Type B pancreatic cell (in vitro differentiated cells): ENCODE measurements around the gene CSAD. TPM values are rescaled to one million over a fixed set of nuclear protein-coding genes. Genes with fewer than 3 reads are reported as not detected.
A peak's percentile ranks its signal among the peaks of the same experiment; 100 is the strongest.

Source experiments
- DNase-seq: peaks from one replicate; pipeline ENCODE4 v3.0.0; 2021; ENCODE audit warnings: mixed read lengths; ENCODE audit not compliant: unreplicated experiment; ENCODE audit errors: extremely low spot score
- H3K27ac Mint-ChIP-seq: 2 replicates; pipeline ENCODE4 v1.8.0; 2021; ENCODE audit warnings: mild to moderate bottlenecking, mixed read lengths
- H3K27me3 Mint-ChIP-seq: 2 replicates; pipeline ENCODE4 v1.8.0; 2021; ENCODE audit warnings: mixed read lengths
- H3K36me3 Mint-ChIP-seq: 2 replicates; pipeline ENCODE4 v1.8.0; 2021; ENCODE audit warnings: mixed read lengths
- H3K4me1 Mint-ChIP-seq: one replicate; pipeline ENCODE4 v1.8.0; 2021; ENCODE audit warnings: mixed read lengths; ENCODE audit not compliant: unreplicated experiment
- H3K4me3 Mint-ChIP-seq: 2 replicates; pipeline ENCODE4 v1.8.0; 2021; ENCODE audit warnings: mild to moderate bottlenecking, mixed read lengths
- H3K9me3 Mint-ChIP-seq: 2 replicates; pipeline ENCODE4 v1.8.0; 2021; ENCODE audit warnings: mixed read lengths
- total RNA-seq: library from RNA; stranded (reverse); gene quantifications from 2 replicates; pipeline ENCODE4 v1.2.1, GENCODE V29; 2021; ENCODE audit warnings: low replicate concordance
- TF ChIP-seq, protein P1 (sequence below): fragments of 200-600 bp; sonication (generic); conservative IDR thresholded peaks from 2 replicates; pipeline ENCODE4 v1.5.0; 2021; ENCODE audit warnings: antibody characterized with exemption, mild to moderate bottlenecking

The CSAD gene
- total RNA-seq, 1 donor from 2014 or later, result 49.3 TPM

DNA sequence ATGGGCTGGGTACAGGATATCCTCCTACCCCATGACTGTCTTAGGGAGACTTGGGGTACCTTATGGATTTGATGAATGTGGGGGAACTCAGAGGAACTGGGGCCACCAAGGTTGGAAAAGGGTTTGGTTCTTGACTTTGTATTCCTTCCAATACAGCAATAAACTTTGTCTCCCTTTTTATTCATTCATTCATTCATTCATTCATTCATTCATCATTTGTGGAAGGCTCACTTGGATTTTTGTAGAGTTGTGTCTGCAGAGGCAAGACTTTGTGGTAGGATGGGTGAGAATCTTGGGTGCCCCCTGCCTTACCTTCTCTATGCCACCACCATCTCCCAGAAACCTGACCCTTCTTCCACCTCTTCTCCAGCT, 56.4 kb downstream of the CSAD start:
- peaks cover 5% of the 10 kb centered on the region for H3K4me1 Mint-ChIP-seq
- DNase-seq, result no peak
- no peaks in the 10 kb centered on the region for H3K36me3 Mint-ChIP-seq
- H3K27ac Mint-ChIP-seq, result no peak overlapping the region
- peaks cover 6% of the 10 kb centered on the region for H3K27me3 Mint-ChIP-seq
- no peaks in the 10 kb centered on the region for H3K9me3 Mint-ChIP-seq
- H3K4me3 Mint-ChIP-seq, result no peak overlapping the region
- TF ChIP-seq, protein P1, sequence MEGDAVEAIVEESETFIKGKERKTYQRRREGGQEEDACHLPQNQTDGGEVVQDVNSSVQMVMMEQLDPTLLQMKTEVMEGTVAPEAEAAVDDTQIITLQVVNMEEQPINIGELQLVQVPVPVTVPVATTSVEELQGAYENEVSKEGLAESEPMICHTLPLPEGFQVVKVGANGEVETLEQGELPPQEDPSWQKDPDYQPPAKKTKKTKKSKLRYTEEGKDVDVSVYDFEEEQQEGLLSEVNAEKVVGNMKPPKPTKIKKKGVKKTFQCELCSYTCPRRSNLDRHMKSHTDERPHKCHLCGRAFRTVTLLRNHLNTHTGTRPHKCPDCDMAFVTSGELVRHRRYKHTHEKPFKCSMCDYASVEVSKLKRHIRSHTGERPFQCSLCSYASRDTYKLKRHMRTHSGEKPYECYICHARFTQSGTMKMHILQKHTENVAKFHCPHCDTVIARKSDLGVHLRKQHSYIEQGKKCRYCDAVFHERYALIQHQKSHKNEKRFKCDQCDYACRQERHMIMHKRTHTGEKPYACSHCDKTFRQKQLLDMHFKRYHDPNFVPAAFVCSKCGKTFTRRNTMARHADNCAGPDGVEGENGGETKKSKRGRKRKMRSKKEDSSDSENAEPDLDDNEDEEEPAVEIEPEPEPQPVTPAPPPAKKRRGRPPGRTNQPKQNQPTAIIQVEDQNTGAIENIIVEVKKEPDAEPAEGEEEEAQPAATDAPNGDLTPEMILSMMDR, result no peak

DNA sequence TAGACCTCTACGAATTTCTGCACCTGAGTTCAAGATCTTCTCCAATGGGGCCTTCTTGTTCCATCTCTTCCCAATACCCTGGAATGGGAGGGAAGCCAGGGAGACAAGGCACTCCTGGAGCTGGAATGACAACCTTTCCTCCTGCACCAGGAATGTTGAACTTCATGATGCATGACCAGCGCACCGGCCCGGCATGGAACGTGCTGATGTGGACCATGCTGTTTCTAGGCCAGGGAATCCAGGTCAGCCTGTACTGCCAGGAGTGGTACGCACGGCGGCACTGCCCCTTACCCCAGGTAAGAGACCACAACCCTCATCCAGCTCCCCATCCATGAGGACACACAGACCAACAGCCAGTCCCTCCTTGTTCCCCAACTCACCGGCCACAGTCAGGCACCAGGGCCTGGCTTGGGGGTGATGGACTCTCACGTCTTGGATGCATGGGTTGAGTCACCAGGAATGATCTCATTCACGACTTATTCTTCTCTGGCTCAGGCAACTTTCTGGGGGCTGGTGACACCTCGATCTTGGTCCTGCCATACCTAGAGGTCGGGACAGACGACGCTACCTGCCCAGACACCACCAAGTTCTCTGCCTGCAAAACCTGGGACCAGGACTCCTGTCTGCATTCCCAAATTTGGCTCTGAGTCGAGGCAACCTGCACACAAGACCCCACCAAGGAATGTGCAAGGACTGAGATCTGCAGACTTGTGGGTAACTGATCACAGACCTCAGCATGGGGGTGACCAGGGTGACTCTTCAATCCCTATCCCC, 57.0 kb downstream of the CSAD start:
- Mint-ChIP-seq H3K36me3 (no peaks in the 10 kb centered on the region), H3K4me3 (no peak overlapping the region), H3K4me1 (peaks cover 5% of the 10 kb centered on the region), H3K27me3 (peaks cover 4% of the 10 kb centered on the region), H3K27ac (no peak overlapping the region), H3K9me3 (no peaks in the 10 kb centered on the region)
- TF ChIP-seq, protein P1, result no peak
- peak; percentile 63 for DNase-seq

DNA sequence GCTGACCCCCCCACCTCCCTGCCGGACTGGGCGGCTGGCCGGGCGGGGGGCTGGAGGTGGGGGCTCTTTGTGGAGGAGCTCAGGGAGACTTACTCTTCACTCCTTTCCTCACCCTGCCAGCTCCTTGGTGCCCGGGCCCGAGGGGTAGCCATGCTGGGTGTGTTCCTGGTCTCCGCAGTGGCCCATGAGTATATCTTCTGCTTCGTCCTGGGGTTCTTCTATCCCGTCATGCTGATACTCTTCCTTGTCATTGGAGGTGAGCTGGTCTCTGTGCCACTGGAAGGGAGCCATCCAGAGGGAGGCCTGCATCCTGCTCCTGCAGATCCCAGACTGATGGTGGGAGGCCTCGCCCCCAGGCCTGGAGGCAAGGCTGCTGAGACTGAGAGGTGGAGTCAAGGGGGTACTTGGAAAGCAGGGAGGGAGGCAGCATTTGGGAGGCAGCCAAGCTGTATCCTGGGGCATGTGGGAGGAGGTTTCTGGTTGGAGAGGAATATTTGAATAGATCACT, 57.7 kb downstream of the CSAD start:
- TF ChIP-seq, protein P1, result no peak
- DNase-seq, result peak; percentile 65
- no peak overlapping the region for H3K27ac Mint-ChIP-seq
- H3K4me3 Mint-ChIP-seq, result peak overlapping the region; percentile 73
- H3K9me3 Mint-ChIP-seq, result no peaks in the 10 kb centered on the region
- no peaks in the 10 kb centered on the region for H3K36me3 Mint-ChIP-seq
- H3K27me3 Mint-ChIP-seq, result peaks cover 7% of the 10 kb centered on the region
- peaks cover 5% of the 10 kb centered on the region for H3K4me1 Mint-ChIP-seq

DNA sequence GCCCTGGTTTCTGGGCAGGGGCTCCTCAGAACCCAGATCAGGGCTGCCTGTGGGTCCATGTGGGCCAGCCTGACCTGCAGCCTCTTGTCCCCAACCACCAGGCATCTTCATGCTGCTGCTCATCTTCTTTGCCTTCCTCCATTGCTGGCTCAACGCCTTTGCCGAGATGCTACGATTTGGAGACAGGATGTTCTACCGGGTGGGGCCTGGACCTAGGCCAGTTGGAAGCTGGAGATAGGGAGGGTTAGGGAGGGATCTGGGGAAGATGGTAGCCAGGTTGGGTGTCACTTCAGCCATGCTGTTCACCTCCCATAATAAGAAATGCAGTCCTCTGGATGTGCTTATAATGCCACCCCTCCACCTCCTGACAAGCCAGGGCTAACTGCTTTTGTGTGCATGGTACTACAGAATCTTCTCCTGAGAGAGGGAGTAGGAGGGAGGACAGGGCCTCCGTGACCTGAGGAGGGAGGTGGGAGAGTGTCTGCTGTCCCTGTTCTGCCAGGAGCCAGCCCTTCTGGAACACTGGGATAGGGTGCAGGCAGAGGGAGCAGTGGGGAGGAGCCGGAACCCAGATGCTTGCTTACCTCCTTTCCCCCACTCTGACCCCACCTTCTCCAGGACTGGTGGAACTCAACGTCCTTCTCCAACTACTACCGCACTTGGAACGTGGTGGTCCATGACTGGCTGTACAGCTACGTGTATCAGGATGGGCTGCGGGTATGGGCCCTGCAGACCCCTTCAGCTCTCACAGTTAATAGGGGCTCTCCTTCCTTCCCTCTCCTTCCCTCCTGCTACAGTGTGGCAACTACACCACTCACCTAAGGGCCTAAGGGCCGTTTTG, 59.8 kb downstream of the CSAD start:
- TF ChIP-seq, protein P1, result no peak
- H3K4me1 Mint-ChIP-seq, result peaks cover 5% of the 10 kb centered on the region
- no peaks in the 10 kb centered on the region for H3K9me3 Mint-ChIP-seq
- no peak overlapping the region for H3K27ac Mint-ChIP-seq
- H3K4me3 Mint-ChIP-seq, result no peak overlapping the region
- peaks cover 7% of the 10 kb centered on the region for H3K27me3 Mint-ChIP-seq
- H3K36me3 Mint-ChIP-seq, result no peaks in the 10 kb centered on the region
- peak; percentile 60 for DNase-seq

DNA sequence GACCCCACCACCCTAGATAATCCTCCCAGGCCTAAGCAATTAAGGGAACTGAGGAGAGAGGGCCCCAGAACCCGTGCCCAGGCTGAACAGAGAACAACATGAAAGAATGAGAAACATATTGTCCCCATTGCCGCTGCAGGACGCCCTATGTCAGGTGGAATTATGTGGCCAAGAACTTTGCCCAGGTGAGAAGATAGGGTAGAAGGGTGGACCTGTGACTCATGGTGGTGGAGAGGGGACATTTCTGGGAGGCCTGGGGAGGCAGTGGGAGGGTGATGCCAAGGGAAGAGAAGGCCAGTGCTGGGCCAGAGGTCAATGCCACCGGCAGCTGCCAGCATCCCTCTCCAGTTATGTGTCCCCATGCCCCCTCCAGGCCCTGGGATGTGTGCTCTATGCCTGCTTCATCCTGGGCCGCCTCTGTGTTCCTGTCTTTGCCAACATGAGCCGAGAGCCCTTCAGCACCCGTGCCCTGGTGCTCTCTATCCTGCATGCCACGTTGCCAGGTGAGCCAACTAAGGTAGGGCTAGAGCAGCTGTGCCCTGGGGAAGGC, 61.9 kb downstream of the CSAD start:
- H3K27me3 Mint-ChIP-seq, result peaks cover 7% of the 10 kb centered on the region
- DNase-seq, result no peak
- H3K4me3 Mint-ChIP-seq, result no peak overlapping the region
- TF ChIP-seq, protein P1, result no peak
- no peaks in the 10 kb centered on the region for H3K9me3 Mint-ChIP-seq
- H3K4me1 Mint-ChIP-seq, result peaks cover 5% of the 10 kb centered on the region
- no peak overlapping the region for H3K27ac Mint-ChIP-seq
- no peaks in the 10 kb centered on the region for H3K36me3 Mint-ChIP-seq
